ENCODE measurements around the gene CEP57.
"Not testable (repeated sequence)": the region's sequence is repeated elsewhere in the genome, so short reads cannot be mapped to it uniquely, and the experiment has no call there.

Gene CEP57

GRCh38 chr11:95799546-95799945, 9.2 kb downstream of the CEP57 start:
- peak; percentile 2 for DNase-seq (ENCODE audit: low read depth)

- no peak for DNase-seq (ENCODE audit: low read depth)
These were observed 10.1 kb downstream of the CEP57 start for GRCh38 chr11:95800438-95800837.

- DNase-seq (ENCODE audit: low read depth), result no peak
These were observed 12.5 kb downstream of the CEP57 start for GRCh38 chr11:95802806-95803205.

- no peak for DNase-seq (ENCODE audit: low read depth)
These were observed 13.7 kb downstream of the CEP57 start for GRCh38 chr11:95803973-95804372.

GRCh38 chr11:95805869-95806268, 15.6 kb downstream of the CEP57 start:
- no peak for DNase-seq (ENCODE audit: low read depth)

GRCh38 chr11:95806464-95806863, 16.2 kb downstream of the CEP57 start:
- DNase-seq (ENCODE audit: low read depth), result not testable (repeated sequence)

- DNase-seq (ENCODE audit: low read depth), result not testable (repeated sequence)
These were observed 20.8 kb downstream of the CEP57 start for GRCh38 chr11:95811052-95811451.

- DNase-seq (ENCODE audit: low read depth), result no peak
These were observed 25.7 kb downstream of the CEP57 start for GRCh38 chr11:95816037-95816436.

- no peak for DNase-seq (ENCODE audit: low read depth)
These were observed 31.3 kb downstream of the CEP57 start for GRCh38 chr11:95821640-95822039.

GRCh38 chr11:95827696-95828095, 37.4 kb downstream of the CEP57 start:
- DNase-seq (ENCODE audit: low read depth), result no peak

GRCh38 chr11:95829580-95830259, 39.4 kb downstream of the CEP57 start:
- DNase-seq (ENCODE audit: low read depth), result no peak

- DNase-seq (ENCODE audit: low read depth), result peak; percentile 86
These were observed 41.0 kb downstream of the CEP57 start for GRCh38 chr11:95831198-95831883.

GRCh38 chr11:95832763-95833162, 42.5 kb downstream of the CEP57 start:
- no peak for DNase-seq (ENCODE audit: low read depth)

GRCh38 chr11:95833378-95833777, 43.1 kb downstream of the CEP57 start:
- no peak for DNase-seq (ENCODE audit: low read depth)

GRCh38 chr11:95835351-95835750, 45.1 kb downstream of the CEP57 start:
- DNase-seq (ENCODE audit: low read depth), result no peak

GRCh38 chr11:95835768-95836488, 45.6 kb downstream of the CEP57 start:
- peak; percentile 77 for DNase-seq (ENCODE audit: low read depth)

GRCh38 chr11:95845167-95845566, 54.9 kb downstream of the CEP57 start:
- no peak for DNase-seq (ENCODE audit: low read depth)

GRCh38 chr11:95849087-95849825, 59.0 kb downstream of the CEP57 start:
- DNase-seq (ENCODE audit: low read depth), result no peak

GRCh38 chr11:95850137-95850536, 59.8 kb downstream of the CEP57 start:
- DNase-seq (ENCODE audit: low read depth), result no peak

GRCh38 chr11:95853138-95853537, 62.8 kb downstream of the CEP57 start:
- DNase-seq (ENCODE audit: low read depth), result no peak

- DNase-seq (ENCODE audit: low read depth), result no peak
These were observed 63.6 kb downstream of the CEP57 start for GRCh38 chr11:95853862-95854261.

- DNase-seq (ENCODE audit: low read depth), result not testable (repeated sequence)
These were observed 64.1 kb downstream of the CEP57 start for GRCh38 chr11:95854362-95854761.
